DND-41 (cell line): Measurements from ENCODE around the gene ZBTB45.
"Not testable (repeated sequence)": the region's sequence is repeated elsewhere in the genome, so short reads cannot be mapped to it uniquely, and the experiment has no call there.

Experiments used
- ATAC-seq: fragments of 200-7000 bp; cut with Tn5 transposase; 3 replicates; pipeline ENCODE4 v1.9.1; 2021; ENCODE audit warnings: low read depth; ENCODE audit not compliant: insufficient read depth
- DNase-seq: peaks from one replicate; pipeline ENCODE4 v3.0.0-alpha.2; 2020
- H2AFZ ChIP-seq: 2 replicates; pipeline ENCODE4 v1.6.0; 2012; ENCODE audit warnings: low read depth, low read length
- H3K27ac ChIP-seq: 2 replicates; pipeline ENCODE4 v1.5.1; 2012; ENCODE audit warnings: low read length, inconsistent platforms
- H3K27me3 ChIP-seq: fragments of 200-600 bp; sonication (generic); 2 replicates; pipeline ENCODE4 v1.6.0; 2012; ENCODE audit warnings: low read length, mild to moderate bottlenecking, inconsistent platforms; ENCODE audit not compliant: insufficient read depth, poor library complexity
- H3K36me3 ChIP-seq: 2 replicates; pipeline ENCODE4 v1.5.1; 2012; ENCODE audit warnings: low read length, inconsistent platforms; ENCODE audit not compliant: insufficient read depth
- H3K4me1 ChIP-seq: 2 replicates; pipeline ENCODE4 v1.5.1; 2012; ENCODE audit warnings: mild to moderate bottlenecking, low read length; ENCODE audit not compliant: insufficient read depth
- H3K4me2 ChIP-seq: 2 replicates; pipeline ENCODE4 v1.6.0; 2012; ENCODE audit warnings: mild to moderate bottlenecking, moderate library complexity, low read length, inconsistent platforms; ENCODE audit not compliant: insufficient read depth
- H3K4me3 ChIP-seq, 2 experiments: fragments of 200-600 bp in 1 of 2; shearing (Covaris generic) in 1 of 2; 2 replicates each; pipeline ENCODE4 v1.5.1; 2012 to 2016; ENCODE audit warnings: inconsistent platforms in 2 of 2, low read length in 2 of 2, mild to moderate bottlenecking in 2 of 2, low read depth in 1 of 2, moderate library complexity in 1 of 2
- H3K79me2 ChIP-seq: 2 replicates; pipeline ENCODE4 v1.6.0; 2012; ENCODE audit warnings: low read length, inconsistent platforms; ENCODE audit not compliant: insufficient read depth
- H3K9ac ChIP-seq: 2 replicates; pipeline ENCODE4 v1.6.0; 2012; ENCODE audit warnings: low read depth, mild to moderate bottlenecking, inconsistent platforms, low read length, moderate library complexity
- H3K9me3 ChIP-seq: 2 replicates; pipeline ENCODE4 v1.5.1; 2012; ENCODE audit warnings: low read length, moderate library complexity, mild to moderate bottlenecking, inconsistent platforms; ENCODE audit not compliant: insufficient read depth, severe bottlenecking
- H4K20me1 ChIP-seq: 2 replicates; pipeline ENCODE4 v1.6.0; 2012; ENCODE audit warnings: low read length; ENCODE audit not compliant: insufficient read depth
- CTCF ChIP-seq: IDR thresholded peaks from 2 replicates; pipeline ENCODE4 v1.5.1; 2012; ENCODE audit warnings: borderline replicate concordance, low read length, moderate library complexity, mild to moderate bottlenecking; ENCODE audit not compliant: poor library complexity, severe bottlenecking; ENCODE audit errors: extremely low read depth
- EZH2 ChIP-seq: IDR thresholded peaks from 3 replicates; pipeline ENCODE4 v1.6.1; 2012; ENCODE audit warnings: borderline replicate concordance, low read depth, mild to moderate bottlenecking, moderate library complexity, low read length, inconsistent platforms; ENCODE audit not compliant: severe bottlenecking

Gene ZBTB45

GRCh38 chr19:58544591-58545285 lies 25.1 kb upstream of the ZBTB45 start:
- H3K27ac ChIP-seq: peak overlapping the region; percentile 93
- DNase-seq: peak; percentile 43
- H3K9me3 ChIP-seq: no peaks in the 10 kb centered on the region
- H3K4me3 ChIP-seq: peak overlapping the region; percentile 93 to 100
- H3K4me1 ChIP-seq: peaks cover 56% of the 10 kb centered on the region
- H4K20me1 ChIP-seq: peaks cover 52% of the 10 kb centered on the region
- peak overlapping the region; percentile 62; the same call in 1 of the 2 replicates for H2AFZ ChIP-seq
- peak overlapping the region; percentile 98 for H3K9ac ChIP-seq
- peak overlapping the region; percentile 84 for H3K4me2 ChIP-seq
- ATAC-seq: peak; percentile 4; the same call in 2 of the 3 replicates
- H3K79me2 ChIP-seq: peaks cover 54% of the 10 kb centered on the region
- peaks cover 4% of the 10 kb centered on the region for H3K27me3 ChIP-seq
- H3K36me3 ChIP-seq: peaks cover 51% of the 10 kb centered on the region
- TF ChIP-seq EZH2 (no peak), CTCF (no peak)

GRCh38 chr19:58543826-58544590 lies 24.4 kb upstream of the ZBTB45 start, which contains the start of gene TRIM28:
Gene TRIM28, plus strand, starts transcription at chr19:58544064. Its CDS starts 694 bp downstream, at chr19:58544758.
- Histone ChIP-seq H3K4me1 (peaks cover 53% of the 10 kb centered on the region), H3K4me3 (peak within 1 kb of the TSS; percentile 93 to 100), H3K27ac (peak within 1 kb of the TSS; percentile 93), H3K36me3 (peaks cover 44% of the 10 kb centered on the region), H4K20me1 (peaks cover 44% of the 10 kb centered on the region), H3K27me3 (peaks cover 4% of the 10 kb centered on the region), H3K4me2 (peak within 1 kb of the TSS; percentile 84), H3K79me2 (peaks cover 47% of the 10 kb centered on the region), H3K9ac (peak within 1 kb of the TSS; percentile 98), H2AFZ (peak within 1 kb of the TSS; percentile 62), H3K9me3 (no peaks in the 10 kb centered on the region)
- DNase-seq (peak; percentile 100), ATAC-seq (peak; percentile 97)
- no peak for TF ChIP-seq EZH2
- no peak for TF ChIP-seq CTCF

GRCh38 chr19:58542641-58543372 lies 23.2 kb upstream of the ZBTB45 start:
- peaks cover 35% of the 10 kb centered on the region for H3K79me2 ChIP-seq
- peaks cover 32% of the 10 kb centered on the region for H4K20me1 ChIP-seq
- H2AFZ ChIP-seq, H3K9me3 ChIP-seq, H3K27me3 ChIP-seq, ATAC-seq, DNase-seq, H3K27ac ChIP-seq, H3K9ac ChIP-seq: not testable (repeated sequence)
- peaks cover 32% of the 10 kb centered on the region for H3K36me3 ChIP-seq
- peak overlapping the region in 1 of 2 experiments; percentile 65; a peak in 2 of 4 replicates for H3K4me3 ChIP-seq
- peaks cover 54% of the 10 kb centered on the region for H3K4me1 ChIP-seq
- H3K4me2 ChIP-seq: peak overlapping the region; percentile 72; the same call in 1 of the 2 replicates

- not testable (repeated sequence) for ATAC-seq, H4K20me1 ChIP-seq, H3K9me3 ChIP-seq, H3K27me3 ChIP-seq, H3K36me3 ChIP-seq, DNase-seq, H3K79me2 ChIP-seq, H3K27ac ChIP-seq, H2AFZ ChIP-seq
- Histone ChIP-seq H3K4me1 (peaks cover 31% of the 10 kb centered on the region), H3K4me2 (peak overlapping the region; percentile 88), H3K9ac (peak overlapping the region; percentile 64; the same call in 1 of the 2 replicates), H3K4me3 (peak overlapping the region in 1 of 2 experiments; percentile 61; a peak in 2 of 4 replicates)
These were observed 19.6 kb upstream of the ZBTB45 start for GRCh38 chr19:58539169-58539559.
